Activated T-cell treated with anti-CD3 and anti-CD28 coated beads, Interleukin-2, amount 50 U/mL, for 1 hour (primary cell): ENCODE data around the gene SLCO1A2.

ENCODE experiments used
- DNase-seq: peaks from one replicate; pipeline ENCODE4 v3.0.0-alpha.2; 2020

SLCO1A2 gene

GRCh38 chr12:21328578-21328977 lies 6.1 kb downstream of the SLCO1A2 start:
- DNase-seq: no peak

- no peak for DNase-seq
Measured at GRCh38 chr12:21324551-21324950, 10.2 kb downstream of the SLCO1A2 start.

DNA sequence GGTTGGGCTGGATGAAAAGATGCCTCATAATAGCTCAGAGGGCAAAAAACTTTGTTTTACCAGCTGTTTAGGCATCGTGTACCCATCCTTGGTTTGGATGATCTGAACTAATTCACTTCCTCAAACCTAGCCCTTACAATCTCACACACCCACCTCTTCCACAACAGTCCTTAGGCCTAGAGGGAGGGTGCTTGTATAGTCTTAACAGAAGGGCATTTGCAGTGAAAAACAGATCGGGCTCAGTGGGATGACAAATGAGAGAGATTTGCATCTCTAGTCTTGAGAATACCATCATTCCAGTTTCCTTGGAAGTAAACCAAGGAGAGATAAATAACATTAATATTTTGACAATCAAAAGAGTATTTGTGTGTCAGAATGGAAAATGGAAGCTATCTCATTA lies 11.0 kb downstream of the SLCO1A2 start:
- DNase-seq: no peak

GRCh38 chr12:21308785-21309184 lies 25.9 kb downstream of the SLCO1A2 start:
- no peak for DNase-seq

DNA sequence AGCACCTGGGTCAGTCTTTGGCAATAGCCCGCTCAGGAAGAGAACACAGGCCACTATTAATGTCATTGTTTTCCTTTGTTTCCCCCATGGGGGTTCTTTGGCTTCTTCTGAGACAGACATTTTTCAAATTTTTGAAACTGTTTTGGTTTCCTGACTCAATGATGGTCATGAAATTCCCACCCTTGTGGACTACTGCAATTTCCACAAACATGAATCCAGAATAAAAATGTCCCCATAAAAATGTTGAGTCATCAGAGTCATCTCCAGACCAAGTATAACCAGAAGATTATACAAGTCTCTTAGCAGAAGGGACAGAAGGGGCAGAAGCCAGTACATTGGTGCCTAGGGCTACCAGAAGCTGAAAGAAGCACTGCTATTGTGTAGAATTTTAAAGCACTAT lies 29.1 kb downstream of the SLCO1A2 start:
- no peak for DNase-seq

DNA sequence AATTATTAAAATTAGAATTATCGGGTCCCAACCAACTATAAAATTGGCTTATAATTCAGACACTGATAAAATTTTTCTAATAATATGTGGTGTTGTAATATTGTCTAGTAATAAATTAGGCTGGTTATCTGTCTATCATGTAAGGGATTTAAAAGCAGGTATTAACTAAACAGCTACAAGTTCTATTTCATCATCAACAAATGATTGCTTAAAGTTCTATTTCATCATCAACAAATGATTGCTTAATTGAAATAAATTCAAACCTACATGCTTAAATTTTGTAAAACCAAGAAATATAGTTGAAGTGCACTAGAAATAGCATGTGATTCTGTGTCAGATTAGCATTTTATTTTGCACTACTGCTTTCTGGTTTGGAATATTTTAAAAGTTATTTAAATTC lies 34.1 kb downstream of the SLCO1A2 start:
- no peak for DNase-seq

- DNase-seq: no peak
Measured at GRCh38 chr12:21296751-21297406, 37.8 kb downstream of the SLCO1A2 start.

GRCh38 chr12:21296348-21296747 lies 38.4 kb downstream of the SLCO1A2 start:
- no peak for DNase-seq

DNA sequence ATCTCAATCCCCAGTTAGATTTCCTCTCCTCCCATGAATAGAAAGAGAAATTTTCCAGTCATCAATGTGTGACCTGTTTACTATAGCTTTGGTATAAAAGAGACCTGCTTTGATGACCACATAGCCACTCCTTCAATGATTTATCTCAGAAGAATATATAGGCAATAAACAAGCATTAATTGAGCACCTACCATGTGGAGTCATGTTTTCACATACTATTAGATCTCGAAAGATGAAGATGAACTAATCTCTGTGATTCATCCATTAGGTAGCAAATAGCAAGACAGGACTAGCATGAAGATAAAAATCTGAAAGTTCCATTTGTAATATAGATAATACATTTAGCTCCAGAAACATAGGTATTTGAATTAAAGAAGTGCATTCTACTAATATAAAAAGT lies 40.5 kb downstream of the SLCO1A2 start:
- DNase-seq: no peak

DNA sequence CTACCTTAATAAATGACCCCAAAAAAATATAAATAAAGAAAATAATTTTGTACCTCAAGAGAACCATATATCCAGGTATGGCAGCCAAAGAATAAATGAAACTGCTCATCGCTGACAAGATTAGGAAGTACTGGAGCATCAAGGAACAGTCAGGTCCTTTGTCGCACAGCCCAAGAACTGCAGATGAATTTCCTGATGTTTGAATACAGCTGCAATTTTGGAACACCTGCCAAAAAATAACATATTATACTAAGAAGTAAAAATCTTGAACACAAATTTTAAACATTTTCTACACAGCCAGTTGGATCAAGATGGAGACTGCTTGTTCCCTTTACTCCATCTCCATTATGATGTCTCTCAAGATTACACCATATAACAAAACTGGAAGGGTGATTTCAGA lies 42.6 kb downstream of the SLCO1A2 start:
- DNase-seq: no peak

DNA sequence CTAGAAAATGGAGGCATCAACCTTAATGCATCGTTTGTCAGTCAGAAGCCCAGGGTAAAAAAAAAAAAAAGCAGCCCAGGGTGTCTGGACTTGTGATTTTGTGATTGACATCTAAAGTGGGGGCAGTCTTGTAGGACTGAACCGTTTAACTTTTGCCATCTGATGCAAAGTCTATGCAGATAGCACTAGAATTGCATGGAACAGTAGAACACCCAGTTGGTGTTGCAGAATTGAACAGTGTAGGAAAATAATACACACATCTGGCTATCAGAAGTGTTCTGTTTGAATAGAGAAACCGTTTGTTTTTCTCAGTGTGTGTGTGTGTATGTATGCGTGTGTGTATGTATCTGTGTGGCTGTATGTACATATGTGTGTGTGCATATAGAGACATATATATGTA lies 45.0 kb downstream of the SLCO1A2 start:
- DNase-seq: no peak

- no peak for DNase-seq
Measured at GRCh38 chr12:21276826-21277225, 57.9 kb downstream of the SLCO1A2 start.

DNA sequence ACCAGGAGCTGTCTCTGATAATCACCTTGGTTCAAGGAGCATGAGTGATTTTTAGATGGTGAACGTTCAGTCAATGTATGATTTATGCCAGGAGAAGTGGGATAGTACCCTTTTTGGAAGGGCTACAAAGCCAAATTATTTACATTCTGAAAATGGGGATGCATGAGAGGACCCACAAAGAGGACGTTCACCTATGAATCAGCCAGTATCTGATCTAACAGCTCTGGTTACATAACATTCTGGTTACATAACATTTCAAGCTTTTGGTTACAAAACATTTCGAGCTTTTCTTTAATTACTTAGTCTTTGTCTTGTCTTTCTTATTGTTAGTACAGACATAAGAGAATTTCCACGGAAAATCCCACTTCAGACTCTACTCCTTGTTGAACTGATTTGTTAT lies 68.8 kb downstream of the SLCO1A2 start:
- no peak for DNase-seq

GRCh38 chr12:21264232-21264631 lies 70.5 kb downstream of the SLCO1A2 start:
- no peak for DNase-seq

GRCh38 chr12:21257172-21257571 lies 77.5 kb downstream of the SLCO1A2 start:
- no peak for DNase-seq

DNA sequence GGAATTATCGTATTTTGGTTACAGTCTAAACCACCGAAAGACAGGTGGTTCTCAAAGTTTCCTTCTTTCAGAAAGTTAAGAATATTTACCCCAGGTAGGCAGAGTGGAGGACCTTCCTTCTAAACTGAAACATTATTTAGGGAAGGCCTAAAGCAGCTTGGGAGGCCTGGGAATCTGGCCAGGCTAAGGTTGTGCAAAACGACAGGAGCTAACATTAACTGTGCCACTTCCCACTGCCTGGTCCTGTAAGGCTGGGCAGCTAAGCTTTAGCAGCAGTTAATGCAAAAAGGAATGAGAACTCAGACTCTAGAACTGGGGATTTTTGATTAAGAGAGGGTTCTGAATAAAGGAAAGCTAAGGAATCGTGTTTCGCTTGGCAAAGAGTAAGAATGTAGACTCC lies 82.6 kb downstream of the SLCO1A2 start:
- DNase-seq: no peak

GRCh38 chr12:21248679-21249078 lies 86.0 kb downstream of the SLCO1A2 start:
- DNase-seq: no peak

GRCh38 chr12:21239866-21240265 lies 94.9 kb downstream of the SLCO1A2 start:
- DNase-seq: no peak

GRCh38 chr12:21234395-21234794 lies 100.3 kb downstream of the SLCO1A2 start:
- DNase-seq: no peak

DNA sequence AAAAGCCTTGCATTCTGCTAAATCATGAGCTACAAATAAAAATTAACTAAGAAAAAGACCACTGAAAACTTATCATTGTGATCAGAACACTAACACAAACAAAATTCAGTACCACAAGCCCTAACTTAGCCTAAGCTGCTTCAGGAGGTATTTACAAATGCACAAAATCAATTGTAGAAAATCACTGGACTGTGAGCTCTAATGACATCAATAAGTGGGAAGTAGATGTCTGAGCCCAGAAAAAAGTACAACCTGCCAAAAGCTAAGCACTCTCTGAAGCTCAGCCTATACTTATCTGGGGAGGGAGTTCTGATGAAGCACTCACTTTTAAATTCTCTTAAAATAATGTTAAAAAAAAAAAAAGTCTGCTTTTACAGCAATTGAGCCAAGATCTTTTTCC lies 110.8 kb downstream of the SLCO1A2 start:
- no peak for DNase-seq

GRCh38 chr12:21221778-21222177 lies 112.9 kb downstream of the SLCO1A2 start:
- no peak for DNase-seq

DNA sequence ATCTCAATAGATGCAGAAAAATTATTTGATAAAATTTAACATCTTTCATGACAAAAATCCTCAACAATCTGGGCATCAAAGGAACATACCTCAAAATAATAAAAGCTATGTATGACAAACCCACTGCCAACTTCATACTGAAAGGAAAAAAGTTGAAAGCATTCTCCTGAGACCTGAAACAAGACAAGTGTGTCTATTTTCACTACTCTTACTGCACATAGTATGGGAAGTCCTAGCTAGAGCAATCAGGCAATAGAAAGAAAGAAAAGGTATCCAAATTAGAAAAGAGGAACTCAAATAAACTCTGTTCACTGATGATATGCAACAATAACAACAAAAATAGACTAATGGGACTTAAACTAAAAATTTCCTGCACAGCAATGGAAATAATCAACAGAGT lies 113.6 kb downstream of the SLCO1A2 start:
- no peak for DNase-seq

DNA sequence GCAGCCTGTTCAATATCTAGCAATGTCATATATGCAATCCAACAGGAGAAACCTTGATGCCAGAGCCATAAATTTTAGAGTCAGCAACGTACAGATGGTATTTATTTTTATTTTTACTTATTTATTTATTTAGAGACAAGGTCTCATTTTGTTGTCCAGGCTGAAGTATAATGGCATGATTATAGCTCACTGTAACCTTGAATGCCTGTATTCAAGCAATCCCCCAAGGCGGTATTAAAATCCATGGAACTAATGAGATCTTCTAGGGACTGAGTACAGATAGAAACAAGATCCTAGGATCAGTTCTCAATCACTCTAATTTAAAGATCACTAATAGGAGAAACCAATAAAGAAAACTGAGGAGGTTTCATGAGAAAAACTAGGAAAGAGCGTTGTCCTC lies 114.5 kb downstream of the SLCO1A2 start:
- no peak for DNase-seq

DNA sequence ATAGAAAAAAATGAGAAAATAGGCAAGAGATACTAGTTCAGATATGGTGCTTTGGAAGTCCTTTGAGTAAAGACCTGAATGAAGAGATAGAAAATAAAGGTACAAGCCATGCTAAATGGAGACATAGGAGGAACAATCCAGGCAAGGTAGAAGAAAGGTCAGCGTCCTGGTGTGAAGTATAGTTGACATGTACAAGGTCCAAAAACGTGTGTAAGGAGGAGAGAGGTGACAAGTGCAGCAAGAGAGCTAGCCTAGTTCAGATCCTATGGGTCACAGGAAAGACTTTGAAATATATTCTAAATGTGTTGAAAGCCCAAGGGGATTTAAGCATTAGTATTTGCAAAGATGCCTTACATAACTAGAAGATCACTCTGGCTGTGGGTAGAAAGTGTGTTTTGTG lies 115.5 kb downstream of the SLCO1A2 start:
- DNase-seq: no peak
